B cell (primary cell): ENCODE measurements around the gene TMEM129. TPM values are rescaled to one million over a fixed set of nuclear protein-coding genes. Genes with fewer than 3 reads are reported as not detected.

ENCODE experiments used
- ATAC-seq: fragments of 200-7000 bp; cut with Tn5 transposase; one replicate; pipeline ENCODE4 v1.10.0; 2021; ENCODE audit warnings: low read depth, mild to moderate bottlenecking, moderate number of reproducible peaks, moderate library complexity
- CTCF ChIA-PET: fragments of 350-600 bp; sonication (Branson Sonifier 250); formaldehyde crosslinking; loops from one replicate; lab custom pipeline; 2021; ENCODE audit warnings: antibody characterized with exemption, inconsistent platforms; lab: Charles Lee
- POLR2A ChIA-PET: fragments of 350-600 bp; sonication (Branson Sonifier 250); formaldehyde crosslinking; loops from one replicate; lab custom pipeline; 2021; ENCODE audit warnings: antibody characterized with exemption; lab: Charles Lee
- DNase-seq: peaks from one replicate; pipeline ENCODE4 v3.0.0; 2013
- H2AFZ ChIP-seq: 2 replicates; pipeline ENCODE4 v1.6.1; 2012; ENCODE audit warnings: mild to moderate bottlenecking, low read depth, low read length; ENCODE audit not compliant: insufficient read depth, poor library complexity, severe bottlenecking
- H3K27ac ChIP-seq, 2 donors: 1 replicate in 1 of 2; 2 replicates in 1 of 2; pipeline ENCODE4 v1.5.1; 2012 to 2013; ENCODE audit warnings: low read length in 2 of 2, mild to moderate bottlenecking in 2 of 2, moderate library complexity in 1 of 2
- H3K27me3 ChIP-seq, 4 experiments: fragments of 200-600 bp in 1 of 4; sonication (generic) in 1 of 4; replicated peaks in 1 of 4; 1 replicate in 2 of 4; 2 replicates in 2 of 4; pipeline versions ENCODE4 v1.6.1 to v1.7.0; 2013 to 2016; ENCODE audit warnings: low read length in 3 of 4, mild to moderate bottlenecking in 2 of 4, mixed read lengths in 1 of 4, moderate library complexity in 1 of 4; ENCODE audit not compliant: insufficient read depth in 4 of 4, control insufficient read depth in 3 of 4; ENCODE audit errors: control extremely low read depth in 1 of 4
- H3K36me3 ChIP-seq, 2 experiments: replicated peaks in 1 of 2; 1 replicate in 1 of 2; 2 replicates in 1 of 2; pipeline versions ENCODE4 v1.6.1 to v1.7.1; 2013; ENCODE audit warnings: low read length in 1 of 2; ENCODE audit not compliant: insufficient read depth in 2 of 2, control insufficient read depth in 1 of 2; ENCODE audit errors: control extremely low read depth in 1 of 2, extremely low read depth in 1 of 2
- H3K4me1 ChIP-seq, 2 donors: fragments of 200-600 bp in 1 of 2; sonication (generic) in 1 of 2; 1 replicate in 1 of 2; 2 replicates in 1 of 2; pipeline versions ENCODE4 v1.5.1 to v1.6.1; 2013 to 2017; ENCODE audit warnings: low read length in 2 of 2; ENCODE audit not compliant: control insufficient read depth in 2 of 2, insufficient read depth in 2 of 2
- H3K4me2 ChIP-seq: replicated peaks from 2 replicates; pipeline ENCODE3; 2012; ENCODE audit warnings: mild to moderate bottlenecking, low read depth, low read length; ENCODE audit not compliant: poor library complexity, severe bottlenecking
- H3K4me3 ChIP-seq, 5 experiments: fragments of 200-600 bp in 1 of 5; sonication (generic) in 1 of 5; 1 replicate in 3 of 5; 2 replicates in 2 of 5; pipeline versions ENCODE4 v1.5.1 to v1.7.0; 2011 to 2016; ENCODE audit warnings: low read length in 4 of 5, mild to moderate bottlenecking in 4 of 5, low read depth in 2 of 5, control low read depth in 1 of 5, moderate library complexity in 1 of 5; ENCODE audit not compliant: insufficient read depth in 1 of 5; ENCODE audit errors: control extremely low read depth in 1 of 5, extremely low read depth in 1 of 5
- H3K79me2 ChIP-seq: fragments of 200-600 bp; sonication (generic); one replicate; pipeline ENCODE4 v1.6.0; 2016; ENCODE audit warnings: low read length; ENCODE audit not compliant: control insufficient read depth, insufficient read depth
- H3K9ac ChIP-seq: fragments of 200-600 bp; sonication (generic); 2 replicates; pipeline ENCODE4 v1.6.1; 2017; ENCODE audit warnings: mild to moderate bottlenecking, low read length, moderate library complexity
- H3K9me3 ChIP-seq, 3 donors: one replicate each; pipeline versions ENCODE4 v1.6.1 to v1.7.1; 2013; ENCODE audit warnings: low read length in 2 of 3; ENCODE audit not compliant: control insufficient read depth in 2 of 3, insufficient read depth in 1 of 3; ENCODE audit errors: control extremely low read depth in 1 of 3
- H4K20me1 ChIP-seq: 2 replicates; pipeline ENCODE4 v1.6.0; 2012; ENCODE audit warnings: mild to moderate bottlenecking, low read length; ENCODE audit not compliant: insufficient read depth, control insufficient read depth, poor library complexity, severe bottlenecking
- H3K27ac Mint-ChIP-seq: one replicate; pipeline ENCODE4 v1.8.0; 2021; ENCODE audit warnings: mixed read lengths
- H3K27me3 Mint-ChIP-seq: one replicate; pipeline ENCODE4 v1.8.0; 2021; ENCODE audit warnings: mixed read lengths
- H3K4me1 Mint-ChIP-seq: one replicate; pipeline ENCODE4 v1.8.0; 2021; ENCODE audit warnings: mixed read lengths
- H3K4me3 Mint-ChIP-seq: one replicate; pipeline ENCODE4 v1.8.0; 2021; ENCODE audit warnings: mixed read lengths
- H3K9me3 Mint-ChIP-seq: one replicate; pipeline ENCODE4 v1.8.0; 2022; ENCODE audit warnings: mixed read lengths; ENCODE audit not compliant: insufficient read depth
- EZH2 ChIP-seq: IDR thresholded peaks from 2 replicates; pipeline ENCODE4 v1.6.1; 2012; ENCODE audit warnings: borderline replicate concordance, low read depth, mild to moderate bottlenecking, moderate library complexity, low read length; ENCODE audit not compliant: insufficient read depth, poor library complexity, severe bottlenecking
- WGBS: methylation state at CpG from one replicate; pipeline ENCODE4 v1.1.5; 2013; ENCODE audit warnings: missing lambda C conversion rate; ENCODE audit not compliant: insufficient coverage; 5-methylcytosine and 5-hydroxymethylcytosine counted together
- intact Hi-C: fragments of 100-400 bp; cut with micrococcal nuclease; formaldehyde crosslinking; loops from one replicate; pipeline ENCODE4 v1.10.0; 2022
- polyA plus RNA-seq: library from polyadenylated mRNA; depleted of rRNA; stranded (reverse); fragments of >200 nt; gene quantifications from 2 replicates; pipeline ENCODE4 v1.2.3, GENCODE V29; 2012
- total RNA-seq, 2 donors: library from RNA; stranded (reverse); fragments of 120-200 nt in 1 of 2; gene quantifications; 1 replicate in 1 of 2; 2 replicates in 1 of 2; pipeline versions ENCODE4 v1.2.3 to v1.2.4, GENCODE V29; 2013 to 2022
- TF ChIP-seq, protein P1 (sequence below): fragments of 200-600 bp; IDR thresholded peaks from one replicate; pipeline ENCODE4 v1.8.0; 2022; ENCODE audit warnings: antibody characterized with exemption, mild to moderate bottlenecking

The TMEM129 gene
- total and polyA plus RNA-seq, 2 donors (not counting 1 experiment from before 2014, with no cell fraction given), result 41.0 to 76.5 TPM

DNA sequence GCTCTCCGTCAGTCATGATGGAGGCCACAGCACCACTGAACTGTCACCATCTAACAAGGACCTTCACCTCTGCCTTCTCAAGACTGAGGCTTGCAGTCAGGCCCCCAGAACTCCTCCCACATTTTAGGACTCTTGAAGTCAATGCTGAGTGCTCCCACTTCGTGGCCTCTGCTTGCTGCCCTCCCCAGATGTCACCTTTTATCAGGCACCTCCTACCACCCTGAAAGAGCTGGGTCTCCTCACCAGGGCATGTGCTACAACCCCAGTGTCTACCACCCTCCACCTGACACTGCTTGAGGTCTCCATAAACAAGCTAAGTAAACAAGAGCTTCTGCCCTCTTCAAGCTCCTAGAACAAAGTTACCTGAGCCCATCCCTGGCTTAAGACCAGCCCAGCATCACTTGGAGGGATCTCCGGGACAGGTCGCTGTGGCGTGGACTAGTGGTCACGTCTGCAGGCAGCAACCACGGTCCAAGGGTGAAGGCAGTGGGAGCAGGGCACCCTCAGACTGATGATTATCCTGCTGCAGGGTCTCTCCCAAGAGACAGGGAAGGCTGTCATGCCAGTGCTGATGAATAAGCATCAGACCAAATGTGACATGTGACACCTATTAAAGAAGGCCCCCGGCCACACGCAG, 29.3 kb downstream of the TMEM129 start:
- no peaks in the 10 kb centered on the region for H3K9me3 ChIP-seq
- H3K27ac Mint-ChIP-seq, result no peak overlapping the region
- WGBS, result 97% methylated on average over 9 of the region's 9 CpGs
- no peaks in the 10 kb centered on the region for H3K4me1 ChIP-seq
- no peak overlapping the region for H2AFZ ChIP-seq
- peaks cover 0 to 44% of the 10 kb centered on the region in 2 experiments for H3K36me3 ChIP-seq
- peaks cover 4% of the 10 kb centered on the region for H3K4me1 Mint-ChIP-seq
- H3K4me3 ChIP-seq, result no peak overlapping the region
- CTCF ChIA-PET, result interaction anchor here (0.9 to 12.1 kb wide), 6 partner anchors 8 to 207 kb away, joined by 3 to 503 read pairs (median 25); partner anchors contain the start of genes FAM53A, SLBP, TACC3 and TMEM129
- no peaks in the 10 kb centered on the region for H3K27me3 ChIP-seq
- intact Hi-C loops, result no loop called here
- POLR2A ChIA-PET, result no interaction called here
- peaks cover 17% of the 10 kb centered on the region for H3K79me2 ChIP-seq
- H3K4me3 Mint-ChIP-seq, result no peak overlapping the region
- H4K20me1 ChIP-seq, result no peaks in the 10 kb centered on the region
- no peaks in the 10 kb centered on the region for H3K9me3 Mint-ChIP-seq
- no peak overlapping the region for H3K4me2 ChIP-seq
- no peaks in the 10 kb centered on the region for H3K27me3 Mint-ChIP-seq
- H3K9ac ChIP-seq, result no peak overlapping the region
- TF ChIP-seq, protein P1, sequence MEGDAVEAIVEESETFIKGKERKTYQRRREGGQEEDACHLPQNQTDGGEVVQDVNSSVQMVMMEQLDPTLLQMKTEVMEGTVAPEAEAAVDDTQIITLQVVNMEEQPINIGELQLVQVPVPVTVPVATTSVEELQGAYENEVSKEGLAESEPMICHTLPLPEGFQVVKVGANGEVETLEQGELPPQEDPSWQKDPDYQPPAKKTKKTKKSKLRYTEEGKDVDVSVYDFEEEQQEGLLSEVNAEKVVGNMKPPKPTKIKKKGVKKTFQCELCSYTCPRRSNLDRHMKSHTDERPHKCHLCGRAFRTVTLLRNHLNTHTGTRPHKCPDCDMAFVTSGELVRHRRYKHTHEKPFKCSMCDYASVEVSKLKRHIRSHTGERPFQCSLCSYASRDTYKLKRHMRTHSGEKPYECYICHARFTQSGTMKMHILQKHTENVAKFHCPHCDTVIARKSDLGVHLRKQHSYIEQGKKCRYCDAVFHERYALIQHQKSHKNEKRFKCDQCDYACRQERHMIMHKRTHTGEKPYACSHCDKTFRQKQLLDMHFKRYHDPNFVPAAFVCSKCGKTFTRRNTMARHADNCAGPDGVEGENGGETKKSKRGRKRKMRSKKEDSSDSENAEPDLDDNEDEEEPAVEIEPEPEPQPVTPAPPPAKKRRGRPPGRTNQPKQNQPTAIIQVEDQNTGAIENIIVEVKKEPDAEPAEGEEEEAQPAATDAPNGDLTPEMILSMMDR, result no peak
- no peak for TF ChIP-seq EZH2
- H3K27ac ChIP-seq, result no peak overlapping the region
- no peak for DNase-seq
- ATAC-seq, result no peak

DNA sequence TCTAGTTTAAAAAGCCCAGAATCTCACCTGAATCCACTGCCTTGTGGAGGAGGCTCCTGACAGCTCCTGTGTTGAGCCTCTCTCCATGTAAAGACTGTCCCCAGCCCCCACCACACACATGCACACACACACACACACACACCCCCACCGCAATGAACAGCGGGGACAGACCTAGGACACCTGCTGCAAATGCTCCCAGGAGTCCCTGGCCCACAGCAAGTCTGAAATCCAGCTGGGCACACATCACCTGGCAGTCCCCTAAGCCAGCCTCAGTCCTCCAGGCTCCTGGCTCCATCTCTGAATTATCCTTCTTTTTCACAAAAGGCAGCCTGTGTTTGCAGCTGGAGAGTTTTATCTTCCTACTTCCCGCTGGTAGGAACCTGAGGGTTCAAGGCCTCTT, 30.4 kb downstream of the TMEM129 start:
- POLR2A ChIA-PET, result no interaction called here
- WGBS, result 94% methylated on average over 2 of the region's 3 CpGs
- no peak overlapping the region for H3K4me3 ChIP-seq
- Mint-ChIP-seq H3K27me3 (no peaks in the 10 kb centered on the region), H3K4me1 (peaks cover 5% of the 10 kb centered on the region), H3K9me3 (no peaks in the 10 kb centered on the region), H3K27ac (no peak overlapping the region), H3K4me3 (no peak overlapping the region)
- TF ChIP-seq, protein P1, result no peak
- TF ChIP-seq EZH2, result no peak
- no peaks in the 10 kb centered on the region for H3K27me3 ChIP-seq
- no peaks in the 10 kb centered on the region for H3K4me1 ChIP-seq
- CTCF ChIA-PET, result interaction anchor here (1.2 to 12.1 kb wide), 3 partner anchors 23 to 98 kb away, joined by 3 to 503 read pairs (median 75); partner anchors contain the start of genes SLBP, TACC3 and TMEM129
- no peak overlapping the region for H2AFZ ChIP-seq
- H3K4me2 ChIP-seq, result no peak overlapping the region
- intact Hi-C loops, result no loop called here
- H3K79me2 ChIP-seq, result peaks cover 8% of the 10 kb centered on the region
- H3K9me3 ChIP-seq, result no peaks in the 10 kb centered on the region
- H4K20me1 ChIP-seq, result no peaks in the 10 kb centered on the region
- DNase-seq (no peak), ATAC-seq (no peak)
- H3K9ac ChIP-seq, result no peak overlapping the region
- H3K36me3 ChIP-seq, result peaks cover 0 to 37% of the 10 kb centered on the region in 2 experiments
- H3K27ac ChIP-seq, result no peak overlapping the region
